Glutamatergic neuron (in vitro differentiated cells): ENCODE measurements around the gene KRTAP20-2. TPM values are rescaled to one million over a fixed set of nuclear protein-coding genes. Genes with fewer than 3 reads are reported as not detected.

Source experiments
- DNase-seq: peaks from one replicate; pipeline ENCODE4 v3.0.0; 2022
- H3K27ac Mint-ChIP-seq: one replicate; pipeline ENCODE4 v1.8.0; 2020; ENCODE audit warnings: mild to moderate bottlenecking, mixed read lengths, inconsistent platforms; ENCODE audit not compliant: unreplicated experiment
- H3K27me3 Mint-ChIP-seq: one replicate; pipeline ENCODE4 v1.8.0; 2020; ENCODE audit warnings: mild to moderate bottlenecking, moderate library complexity, mixed read lengths, inconsistent platforms; ENCODE audit not compliant: unreplicated experiment
- H3K36me3 Mint-ChIP-seq: one replicate; pipeline ENCODE4 v1.8.0; 2020; ENCODE audit warnings: mild to moderate bottlenecking, mixed read lengths, inconsistent platforms; ENCODE audit not compliant: unreplicated experiment
- H3K4me1 Mint-ChIP-seq: one replicate; pipeline ENCODE4 v1.8.0; 2020; ENCODE audit warnings: mild to moderate bottlenecking, low read depth, mixed read lengths, inconsistent platforms; ENCODE audit not compliant: unreplicated experiment
- H3K4me3 Mint-ChIP-seq: one replicate; pipeline ENCODE4 v1.8.0; 2020; ENCODE audit warnings: mild to moderate bottlenecking, mixed read lengths, inconsistent platforms; ENCODE audit not compliant: unreplicated experiment
- H3K9me3 Mint-ChIP-seq: one replicate; pipeline ENCODE4 v1.8.0; 2020; ENCODE audit warnings: mild to moderate bottlenecking, moderate library complexity, mixed read lengths, inconsistent platforms; ENCODE audit not compliant: unreplicated experiment
- CTCF ChIP-seq: fragments of 200-600 bp; sonication (generic); IDR thresholded peaks from one replicate; pipeline ENCODE4 v1.5.0; 2021; ENCODE audit not compliant: partially characterized antibody, unreplicated experiment
- long read RNA-seq: library from polyadenylated mRNA; unstranded; transcript quantifications from one replicate; pipeline ENCODE4 v2.0.0, GENCODE V29; 2020; ENCODE audit not compliant: unreplicated experiment
- total RNA-seq: library from RNA; stranded (reverse); fragmentation: NEBNext Ultra II Directional; extraction: Animal tissue kit (Norgen Biotek cat#: 25700); gene quantifications from one replicate; pipeline ENCODE4 v1.2.1, GENCODE V29; 2021; ENCODE audit not compliant: unreplicated experiment

Gene KRTAP20-2
- total RNA-seq, result not detected
- long read RNA-seq, result 0 reads

DNA sequence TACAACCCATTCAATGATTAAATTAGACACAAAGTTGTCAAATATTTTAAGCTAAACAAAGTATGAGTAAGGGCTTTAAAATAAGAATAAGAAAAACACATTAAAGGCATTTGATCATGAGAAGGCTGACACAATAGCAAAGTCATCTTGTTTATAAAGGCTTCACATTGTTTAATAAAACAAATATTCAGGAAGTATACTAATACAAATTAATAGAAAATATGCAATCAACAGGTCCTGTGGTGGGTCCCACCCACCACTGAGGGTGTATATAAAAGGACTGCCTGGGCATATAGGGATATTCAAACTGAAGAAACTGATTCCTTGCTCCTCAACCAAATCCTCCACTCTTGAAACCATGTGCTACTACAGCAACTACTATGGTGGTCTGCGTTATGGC, at the start of gene KRTAP20-2:
KRTAP20-2 (plus strand) TSS at position 301 of the 400 bp plus-strand sequence; CDS start at position 359, 58 bp downstream.
- Mint-ChIP-seq H3K36me3 (no peaks in the 10 kb centered on the region), H3K9me3 (no peaks in the 10 kb centered on the region), H3K4me1 (no peaks in the 10 kb centered on the region), H3K27me3 (no peaks in the 10 kb centered on the region), H3K27ac (no peak within 1 kb of the TSS), H3K4me3 (no peak within 1 kb of the TSS)
- no peak for TF ChIP-seq CTCF
- DNase-seq, result no peak

GRCh38 chr21:30590297-30590696, 44.7 kb upstream of the KRTAP20-2 start, which contains the start of gene KRTAP22-2:
TSS of gene KRTAP22-2 (minus strand) at chr21:30590397.
- H3K36me3 Mint-ChIP-seq, result no peaks in the 10 kb centered on the region
- TF ChIP-seq CTCF, result no peak
- H3K4me3 Mint-ChIP-seq, result no peak within 1 kb of the TSS
- DNase-seq, result no peak
- peaks cover 2% of the 10 kb centered on the region for H3K9me3 Mint-ChIP-seq
- H3K27me3 Mint-ChIP-seq, result no peaks in the 10 kb centered on the region
- no peaks in the 10 kb centered on the region for H3K4me1 Mint-ChIP-seq
- no peak within 1 kb of the TSS for H3K27ac Mint-ChIP-seq

- no peaks in the 10 kb centered on the region for H3K4me1 Mint-ChIP-seq
- peaks cover 2% of the 10 kb centered on the region for H3K9me3 Mint-ChIP-seq
- H3K4me3 Mint-ChIP-seq, result no peak within 1 kb of the TSS
- no peaks in the 10 kb centered on the region for H3K36me3 Mint-ChIP-seq
- TF ChIP-seq CTCF, result no peak
- no peak within 1 kb of the TSS for H3K27ac Mint-ChIP-seq
- no peaks in the 10 kb centered on the region for H3K27me3 Mint-ChIP-seq
- DNase-seq, result no peak
Measured at GRCh38 chr21:30592140-30592539, 42.9 kb upstream of the KRTAP20-2 start, which contains the start of gene KRTAP6-3. TSS of gene KRTAP6-3 (plus strand) at chr21:30592440. CDS start at chr21:30592446, 6 bp downstream.

- TF ChIP-seq CTCF, result no peak
- DNase-seq, result no peak
- H3K36me3 Mint-ChIP-seq, result no peaks in the 10 kb centered on the region
- H3K4me3 Mint-ChIP-seq, result no peak within 1 kb of the TSS
- no peaks in the 10 kb centered on the region for H3K27me3 Mint-ChIP-seq
- no peaks in the 10 kb centered on the region for H3K9me3 Mint-ChIP-seq
- no peaks in the 10 kb centered on the region for H3K4me1 Mint-ChIP-seq
- no peak within 1 kb of the TSS for H3K27ac Mint-ChIP-seq
Measured at GRCh38 chr21:30598802-30599201, 36.2 kb upstream of the KRTAP20-2 start, which contains the start of gene KRTAP6-2. TSS of gene KRTAP6-2 (minus strand) at chr21:30598902. CDS start at chr21:30598874, 28 bp downstream.

GRCh38 chr21:30600787-30601186, 34.2 kb upstream of the KRTAP20-2 start, which contains the start of gene KRTAP22-1:
TSS of gene KRTAP22-1 (plus strand) at chr21:30601087.
- Mint-ChIP-seq H3K9me3 (no peaks in the 10 kb centered on the region), H3K27ac (no peak within 1 kb of the TSS)

More at GRCh38 chr21:30600787-30601186, 34.2 kb upstream of the KRTAP20-2 start, which contains the start of gene KRTAP22-1:
- Mint-ChIP-seq H3K4me3 (no peak within 1 kb of the TSS), H3K4me1 (no peaks in the 10 kb centered on the region), H3K27me3 (no peaks in the 10 kb centered on the region), H3K36me3 (no peaks in the 10 kb centered on the region)
- TF ChIP-seq CTCF, result no peak
- DNase-seq, result no peak
